ENCODE data around the gene CFAP47. TPM values are rescaled to one million over a fixed set of nuclear protein-coding genes. Genes with fewer than 3 reads are reported as not detected.
"Not testable (repeated sequence)": the region's sequence is repeated elsewhere in the genome, so short reads cannot be mapped to it uniquely, and the experiment has no call there.

The CFAP47 gene, protein sequence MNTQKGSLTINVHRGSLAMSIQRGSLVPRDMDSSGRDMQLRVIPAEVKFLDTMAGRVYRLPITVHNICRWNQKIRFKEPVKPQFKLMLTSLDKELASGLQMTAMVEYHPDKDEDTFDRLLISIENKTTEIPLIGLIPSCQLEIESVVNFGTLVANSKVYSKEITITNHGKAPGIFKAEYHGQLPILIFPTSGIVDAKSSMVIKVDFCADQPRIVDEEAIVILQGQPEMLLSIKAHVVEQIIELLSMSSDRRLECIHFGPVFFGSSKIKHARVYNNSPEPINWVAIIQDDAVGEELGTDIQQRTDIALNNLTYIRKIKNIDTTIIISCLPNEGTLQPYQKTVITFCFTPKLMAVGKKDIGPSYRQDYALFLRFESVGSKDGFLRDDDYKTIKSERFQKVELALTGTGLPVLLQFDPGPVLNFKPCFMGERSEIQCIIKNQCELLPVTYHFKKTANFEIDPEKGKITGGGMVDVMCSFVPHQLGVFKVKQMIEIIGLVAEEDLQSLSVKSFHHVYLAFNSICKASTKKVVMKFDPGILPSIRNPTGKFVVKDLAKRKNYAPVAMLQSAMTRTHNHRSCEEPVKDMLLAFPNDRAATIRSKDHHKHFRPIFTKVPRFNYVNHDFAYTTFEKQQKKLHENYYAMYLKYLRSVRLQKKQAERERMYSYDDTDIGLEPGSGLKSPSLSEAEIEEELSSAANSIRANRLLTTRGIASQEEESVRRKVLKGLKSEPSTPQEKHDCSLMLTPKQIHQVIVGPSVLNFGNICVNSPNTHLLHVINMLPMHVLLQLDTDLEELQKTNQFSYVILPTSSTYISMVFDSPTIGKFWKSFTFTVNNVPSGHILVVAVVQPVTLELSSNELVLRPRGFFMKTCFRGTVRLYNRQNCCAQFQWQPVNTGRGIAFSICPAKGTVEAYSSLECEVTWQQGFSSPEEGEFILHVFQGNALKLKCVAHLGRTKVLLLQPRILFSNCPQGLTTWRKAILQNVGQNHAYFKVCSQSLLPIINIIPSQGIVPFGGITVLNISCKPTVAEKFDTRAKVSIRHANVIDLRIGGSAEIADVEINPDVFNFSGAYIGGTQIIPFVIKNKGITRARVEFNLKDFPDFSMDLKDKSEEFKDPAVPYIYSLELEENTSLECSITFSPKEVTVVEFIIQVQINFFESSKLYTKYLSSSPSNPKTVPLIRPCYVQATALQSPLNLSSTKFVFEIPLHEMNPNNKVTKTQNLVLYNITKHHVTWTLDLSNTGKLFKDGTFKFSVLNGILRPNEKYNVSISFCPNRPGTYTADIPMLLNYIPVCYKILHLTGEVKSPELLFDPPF (N-terminal part only)
- not detected in 2 replicates for total RNA-seq
- long read RNA-seq, result 0 reads

DNA sequence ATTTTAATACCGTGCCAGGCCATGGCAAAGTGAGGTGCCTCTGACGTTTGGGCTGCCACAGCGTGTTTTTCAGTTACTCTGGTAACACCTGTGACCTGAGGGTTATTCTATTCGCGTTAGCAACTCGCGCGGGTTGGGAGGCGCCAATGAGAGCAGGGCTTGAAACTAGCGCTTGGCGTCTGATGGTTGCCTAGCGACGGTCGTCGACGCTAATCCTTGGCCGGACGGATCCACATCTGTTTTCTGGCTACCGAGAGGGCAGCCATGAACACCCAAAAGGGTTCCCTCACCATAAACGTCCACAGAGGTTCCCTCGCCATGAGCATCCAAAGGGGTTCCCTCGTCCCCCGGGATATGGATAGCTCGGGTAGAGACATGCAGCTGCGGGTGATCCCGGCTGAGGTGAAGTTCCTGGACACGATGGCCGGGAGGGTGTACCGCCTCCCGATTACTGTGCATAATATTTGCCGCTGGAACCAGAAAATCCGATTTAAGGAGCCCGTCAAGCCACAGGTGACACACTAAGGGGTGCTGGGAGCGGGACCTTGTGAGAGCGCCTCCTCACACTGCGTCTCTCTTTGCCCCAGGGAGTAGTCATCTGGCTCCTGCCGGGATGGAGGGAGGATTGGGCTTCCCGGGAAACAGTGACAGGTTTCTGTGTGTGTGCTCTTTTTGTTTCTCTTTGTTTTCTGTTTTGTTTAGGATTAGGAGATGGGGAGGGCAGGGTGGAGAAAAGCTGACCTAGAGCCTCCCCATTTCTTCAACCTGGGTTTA, at the start of gene CFAP47:
Gene CFAP47, plus strand, starts transcription at position 199 of the 774 bp plus-strand sequence. Its CDS starts 66 bp downstream, at position 265.
- Mint-ChIP-seq H3K36me3 (ENCODE audit: unreplicated experiment) (no peaks in the 10 kb centered on the region), H3K9me3 (ENCODE audit: unreplicated experiment) (peaks cover 20% of the 10 kb centered on the region), H3K27ac (ENCODE audit: unreplicated experiment) (no peak within 1 kb of the TSS), H3K4me3 (ENCODE audit: unreplicated experiment) (no peak within 1 kb of the TSS), H3K4me1 (ENCODE audit: unreplicated experiment) (no peaks in the 10 kb centered on the region), H3K27me3 (ENCODE audit: unreplicated experiment) (no peaks in the 10 kb centered on the region)
- no peak for DNase-seq (ENCODE audit: extremely low spot score, unreplicated experiment)
- TF ChIP-seq, protein P1, sequence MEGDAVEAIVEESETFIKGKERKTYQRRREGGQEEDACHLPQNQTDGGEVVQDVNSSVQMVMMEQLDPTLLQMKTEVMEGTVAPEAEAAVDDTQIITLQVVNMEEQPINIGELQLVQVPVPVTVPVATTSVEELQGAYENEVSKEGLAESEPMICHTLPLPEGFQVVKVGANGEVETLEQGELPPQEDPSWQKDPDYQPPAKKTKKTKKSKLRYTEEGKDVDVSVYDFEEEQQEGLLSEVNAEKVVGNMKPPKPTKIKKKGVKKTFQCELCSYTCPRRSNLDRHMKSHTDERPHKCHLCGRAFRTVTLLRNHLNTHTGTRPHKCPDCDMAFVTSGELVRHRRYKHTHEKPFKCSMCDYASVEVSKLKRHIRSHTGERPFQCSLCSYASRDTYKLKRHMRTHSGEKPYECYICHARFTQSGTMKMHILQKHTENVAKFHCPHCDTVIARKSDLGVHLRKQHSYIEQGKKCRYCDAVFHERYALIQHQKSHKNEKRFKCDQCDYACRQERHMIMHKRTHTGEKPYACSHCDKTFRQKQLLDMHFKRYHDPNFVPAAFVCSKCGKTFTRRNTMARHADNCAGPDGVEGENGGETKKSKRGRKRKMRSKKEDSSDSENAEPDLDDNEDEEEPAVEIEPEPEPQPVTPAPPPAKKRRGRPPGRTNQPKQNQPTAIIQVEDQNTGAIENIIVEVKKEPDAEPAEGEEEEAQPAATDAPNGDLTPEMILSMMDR (IDR thresholded peaks at IDR 0.05), result no peak

DNA sequence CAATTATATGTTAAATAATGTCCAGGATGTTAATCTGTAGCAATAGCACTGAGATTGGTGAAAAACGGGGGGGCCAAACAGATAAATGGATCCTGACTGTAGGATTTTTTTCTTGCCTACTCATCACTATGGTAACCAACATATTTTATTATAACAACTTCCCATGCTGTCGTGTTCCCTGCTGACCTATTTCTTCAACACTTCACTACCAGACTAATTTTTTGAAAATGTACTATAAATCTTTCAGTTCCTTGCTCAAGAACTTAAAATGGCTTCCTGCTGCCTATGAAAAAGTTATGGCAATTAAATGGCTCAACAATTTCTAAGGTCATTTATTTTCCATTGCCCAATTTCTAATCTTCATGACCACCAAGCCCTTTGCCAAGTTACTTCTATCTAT, 38.9 kb upstream of the CFAP47 start:
- no peak for DNase-seq (ENCODE audit: extremely low spot score, unreplicated experiment)
- H3K4me3 Mint-ChIP-seq (ENCODE audit: unreplicated experiment), result no peak overlapping the region
- H3K36me3 Mint-ChIP-seq (ENCODE audit: unreplicated experiment), result no peaks in the 10 kb centered on the region
- H3K9me3 Mint-ChIP-seq (ENCODE audit: unreplicated experiment), result no peaks in the 10 kb centered on the region
- H3K27ac Mint-ChIP-seq (ENCODE audit: unreplicated experiment), result no peak overlapping the region
- H3K27me3 Mint-ChIP-seq (ENCODE audit: unreplicated experiment), result no peaks in the 10 kb centered on the region
- no peaks in the 10 kb centered on the region for H3K4me1 Mint-ChIP-seq (ENCODE audit: unreplicated experiment)
- TF ChIP-seq, protein P1 (IDR thresholded peaks at IDR 0.05), result no peak

DNA sequence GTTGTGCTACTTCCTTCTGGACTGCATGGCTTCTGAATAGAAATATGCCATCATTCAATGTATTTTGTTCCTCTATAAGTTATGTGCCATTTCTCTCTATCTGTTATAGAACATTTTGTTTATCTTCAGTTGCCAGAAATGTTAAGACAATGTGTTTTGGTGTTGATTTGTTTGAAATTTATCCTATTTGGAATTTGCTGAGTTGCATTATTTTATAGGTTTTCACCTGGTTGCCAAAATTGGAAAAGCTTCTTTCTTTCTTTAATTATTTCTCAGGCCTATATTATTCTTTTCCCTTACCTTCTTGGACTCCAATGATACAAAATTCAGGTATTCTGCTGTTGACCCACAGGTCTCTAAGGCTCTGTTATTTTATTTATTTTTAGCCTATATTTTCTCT, 33.4 kb upstream of the CFAP47 start:
- Mint-ChIP-seq H3K27me3 (ENCODE audit: unreplicated experiment) (no peaks in the 10 kb centered on the region), H3K9me3 (ENCODE audit: unreplicated experiment) (no peaks in the 10 kb centered on the region), H3K4me3 (ENCODE audit: unreplicated experiment) (no peak overlapping the region), H3K36me3 (ENCODE audit: unreplicated experiment) (no peaks in the 10 kb centered on the region), H3K4me1 (ENCODE audit: unreplicated experiment) (no peaks in the 10 kb centered on the region), H3K27ac (ENCODE audit: unreplicated experiment) (no peak overlapping the region)
- DNase-seq (ENCODE audit: extremely low spot score, unreplicated experiment), result no peak
- TF ChIP-seq, protein P1 (IDR thresholded peaks at IDR 0.05), result no peak

DNA sequence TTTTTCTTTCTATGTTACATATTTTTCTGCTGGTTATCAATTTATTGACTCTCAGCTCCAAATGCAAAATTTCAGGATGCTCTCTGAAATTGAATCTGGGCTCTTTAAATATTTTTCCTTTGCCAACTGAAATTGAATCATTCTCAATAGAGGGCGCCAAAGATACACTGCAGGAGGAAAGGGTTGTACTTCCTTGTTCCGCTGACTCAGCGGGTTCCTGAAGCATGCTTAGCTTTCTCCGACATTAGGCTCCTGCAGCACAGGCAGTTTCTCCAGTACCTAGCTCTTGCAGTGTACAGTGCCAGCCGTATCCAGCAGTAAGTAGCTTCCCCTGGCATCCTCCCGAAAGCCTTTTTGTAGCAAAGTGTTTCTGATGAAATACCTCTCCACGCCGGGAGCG, 28.8 kb upstream of the CFAP47 start:
- H3K4me3 Mint-ChIP-seq (ENCODE audit: unreplicated experiment), result no peak overlapping the region
- no peaks in the 10 kb centered on the region for H3K27me3 Mint-ChIP-seq (ENCODE audit: unreplicated experiment)
- no peak for DNase-seq (ENCODE audit: extremely low spot score, unreplicated experiment)
- H3K36me3 Mint-ChIP-seq (ENCODE audit: unreplicated experiment), result no peaks in the 10 kb centered on the region
- TF ChIP-seq, protein P1 (IDR thresholded peaks at IDR 0.05), result peak; percentile 41
- H3K27ac Mint-ChIP-seq (ENCODE audit: unreplicated experiment), result no peak overlapping the region
- H3K9me3 Mint-ChIP-seq (ENCODE audit: unreplicated experiment), result no peaks in the 10 kb centered on the region
- H3K4me1 Mint-ChIP-seq (ENCODE audit: unreplicated experiment), result no peaks in the 10 kb centered on the region

DNA sequence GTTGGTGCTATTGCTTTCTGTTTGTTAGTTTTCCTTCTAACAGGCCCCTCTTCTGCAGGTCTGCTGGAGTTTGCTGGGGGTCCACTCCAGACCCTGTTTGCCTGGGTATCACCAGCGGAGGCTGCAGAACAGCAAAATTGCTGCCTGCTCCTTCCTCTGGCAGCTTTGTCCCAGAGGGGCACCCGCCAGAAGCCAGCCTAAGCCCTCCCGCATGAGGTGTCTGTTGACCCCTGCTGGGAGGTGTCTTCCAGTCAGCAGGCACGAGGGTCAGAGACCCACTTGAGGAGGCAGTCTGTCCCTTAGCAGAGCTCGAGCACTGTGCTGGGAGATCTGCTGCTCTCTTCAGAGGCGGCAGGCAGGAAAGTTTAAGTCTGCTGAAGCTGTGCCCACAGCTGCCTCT, 67.3 kb downstream of the CFAP47 start:
- H3K27ac Mint-ChIP-seq (ENCODE audit: unreplicated experiment); H3K4me3 Mint-ChIP-seq (ENCODE audit: unreplicated experiment); DNase-seq (ENCODE audit: extremely low spot score, unreplicated experiment); H3K36me3 Mint-ChIP-seq (ENCODE audit: unreplicated experiment); H3K4me1 Mint-ChIP-seq (ENCODE audit: unreplicated experiment); H3K27me3 Mint-ChIP-seq (ENCODE audit: unreplicated experiment): not testable (repeated sequence)
- H3K9me3 Mint-ChIP-seq (ENCODE audit: unreplicated experiment), result peaks cover 19% of the 10 kb centered on the region

All from osteocyte (in vitro differentiated cells).